ENCODE measurements around the gene DCLK2.

Gene DCLK2

GRCh38 chr4:150209140-150209829 lies 131.0 kb downstream of the DCLK2 start:
- peak; percentile 65 for DNase-seq (ENCODE audit: low spot score)

- DNase-seq (ENCODE audit: low spot score): no peak
Measured at GRCh38 chr4:150211016-150211415, 132.8 kb downstream of the DCLK2 start.

GRCh38 chr4:150211799-150212445 lies 133.7 kb downstream of the DCLK2 start:
- no peak for DNase-seq (ENCODE audit: low spot score)

- DNase-seq (ENCODE audit: low spot score): no peak
Measured at GRCh38 chr4:150212485-150212884, 134.2 kb downstream of the DCLK2 start.

GRCh38 chr4:150212927-150213326 lies 134.7 kb downstream of the DCLK2 start:
- DNase-seq (ENCODE audit: low spot score): no peak

- DNase-seq (ENCODE audit: low spot score): no peak
Measured at GRCh38 chr4:150215601-150216000, 137.4 kb downstream of the DCLK2 start.

GRCh38 chr4:150216726-150217125 lies 138.5 kb downstream of the DCLK2 start:
- DNase-seq (ENCODE audit: low spot score): no peak

GRCh38 chr4:150217192-150217591 lies 138.9 kb downstream of the DCLK2 start:
- DNase-seq (ENCODE audit: low spot score): peak; percentile 16

GRCh38 chr4:150217808-150218207 lies 139.6 kb downstream of the DCLK2 start:
- no peak for DNase-seq (ENCODE audit: low spot score)

GRCh38 chr4:150218447-150218846 lies 140.2 kb downstream of the DCLK2 start:
- no peak for DNase-seq (ENCODE audit: low spot score)

- no peak for DNase-seq (ENCODE audit: low spot score)
Measured at GRCh38 chr4:150219841-150220240, 141.6 kb downstream of the DCLK2 start.

GRCh38 chr4:150224896-150225591 lies 146.8 kb downstream of the DCLK2 start:
- peak; percentile 29 for DNase-seq (ENCODE audit: low spot score)

GRCh38 chr4:150229520-150229919 lies 151.3 kb downstream of the DCLK2 start:
- DNase-seq (ENCODE audit: low spot score): no peak

GRCh38 chr4:150230561-150230960 lies 152.3 kb downstream of the DCLK2 start:
- DNase-seq (ENCODE audit: low spot score): no peak

- no peak for DNase-seq (ENCODE audit: low spot score)
Measured at GRCh38 chr4:150231107-150231770, 153.0 kb downstream of the DCLK2 start.

GRCh38 chr4:150232029-150232428 lies 153.8 kb downstream of the DCLK2 start:
- no peak for DNase-seq (ENCODE audit: low spot score)

GRCh38 chr4:150234246-150234645 lies 156.0 kb downstream of the DCLK2 start:
- no peak for DNase-seq (ENCODE audit: low spot score)

GRCh38 chr4:150235317-150235716 lies 157.1 kb downstream of the DCLK2 start:
- no peak for DNase-seq (ENCODE audit: low spot score)

- no peak for DNase-seq (ENCODE audit: low spot score)
Measured at GRCh38 chr4:150235808-150236271, 157.6 kb downstream of the DCLK2 start.

- DNase-seq (ENCODE audit: low spot score): no peak
Measured at GRCh38 chr4:150236626-150237025, 158.4 kb downstream of the DCLK2 start.

- DNase-seq (ENCODE audit: low spot score): no peak
Measured at GRCh38 chr4:150237110-150237872, 159.0 kb downstream of the DCLK2 start.

- DNase-seq (ENCODE audit: low spot score): no peak
Measured at GRCh38 chr4:150238591-150238990, 160.3 kb downstream of the DCLK2 start.
